GM12892 (cell line): Measurements from ENCODE around the gene TOX4.
"Not testable (repeated sequence)": the region's sequence is repeated elsewhere in the genome, so short reads cannot be mapped to it uniquely, and the experiment has no call there.

ENCODE experiments used
- DNase-seq: peaks from one replicate; pipeline ENCODE4 v3.0.0; 2011; ENCODE audit not compliant: insufficient read length
- FAIRE-seq: peaks from 2 replicates; lab custom pipeline; 2011; peaks lifted over from hg19 to GRCh38; lab: Jason Lieb, UNC
- POLR2A ChIP-seq: IDR thresholded peaks from 2 replicates; pipeline ENCODE4 v1.6.1; 2011; ENCODE audit warnings: low read depth, low read length, control low read depth
- POLR2AphosphoS5 ChIP-seq: IDR thresholded peaks from 2 replicates; pipeline ENCODE4 v1.6.1; 2011; ENCODE audit warnings: low read depth, low read length, control low read depth
- TAF1 ChIP-seq: IDR thresholded peaks from 2 replicates; pipeline ENCODE4 v1.6.1; 2011; ENCODE audit warnings: low read depth, mild to moderate bottlenecking, control low read depth, low read length, borderline replicate concordance

Gene TOX4

DNA sequence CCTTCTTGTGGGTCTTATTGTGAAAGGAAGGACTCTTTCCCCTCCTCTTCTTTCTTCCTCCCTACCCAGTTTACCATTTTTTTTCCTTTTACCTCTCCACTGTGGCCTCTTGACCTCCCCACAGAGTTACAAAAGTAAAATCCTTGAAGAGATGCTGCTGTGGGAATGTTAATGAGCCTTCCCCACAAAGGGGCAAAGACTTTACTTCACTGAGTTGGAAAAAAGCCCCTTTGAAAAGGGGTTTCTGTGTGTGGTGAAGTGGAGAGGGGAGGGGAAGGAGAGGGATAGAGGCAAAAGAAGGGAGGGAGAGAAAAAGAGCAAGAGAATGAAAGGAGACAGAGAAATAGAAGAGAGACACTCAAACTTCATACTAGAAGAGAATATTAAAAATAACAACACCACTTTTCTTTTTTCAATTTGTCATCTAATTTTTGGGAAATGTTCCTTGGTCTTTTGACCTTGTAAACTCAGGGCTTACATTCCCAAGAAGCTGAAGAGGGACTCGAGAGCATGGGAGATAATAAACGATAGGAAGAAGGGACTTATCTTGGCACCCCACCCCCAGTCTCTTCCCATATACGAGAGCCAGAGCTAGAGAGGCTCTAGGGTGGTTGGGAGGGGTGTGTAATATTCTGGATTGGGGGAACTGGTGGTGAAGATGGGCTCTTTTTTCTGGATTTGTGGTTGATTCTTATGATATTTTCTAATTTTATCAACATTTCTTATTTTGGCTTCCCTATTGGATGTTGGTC lies 62.4 kb downstream of the TOX4 start:
- TF ChIP-seq POLR2AphosphoS5 (no peak), POLR2A (no peak), TAF1 (no peak)
- DNase-seq (no peak), FAIRE-seq (no peak)

DNA sequence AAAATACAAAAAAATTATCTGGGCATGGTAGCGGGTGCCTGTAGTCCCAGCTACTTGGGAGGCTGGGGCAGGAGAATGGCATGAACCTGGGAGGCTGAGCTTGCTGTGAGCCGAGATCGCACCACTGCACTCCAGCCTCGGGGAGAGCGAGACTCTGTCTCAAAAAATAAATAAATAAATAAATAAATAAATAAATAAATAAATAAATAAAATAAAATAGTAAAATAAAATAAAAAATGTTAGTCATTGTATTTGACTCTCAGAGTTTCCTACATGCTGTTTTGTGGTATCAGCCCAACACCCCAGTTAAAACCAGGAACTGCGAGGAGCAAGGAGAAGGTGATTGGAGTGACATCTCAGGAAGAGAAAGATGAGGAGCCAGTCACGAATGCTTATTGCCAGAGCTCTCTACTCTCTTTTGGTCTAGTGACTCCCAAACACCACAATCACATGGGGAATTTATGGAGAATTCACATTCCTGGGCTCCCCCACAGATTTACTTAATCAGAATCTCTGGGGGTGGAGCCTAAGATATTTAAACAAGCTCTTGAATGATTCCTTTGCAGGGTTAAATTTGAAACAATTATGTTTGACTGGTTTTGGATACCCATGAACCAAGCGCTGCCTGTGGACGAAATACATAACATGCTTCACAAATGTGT lies 64.5 kb downstream of the TOX4 start:
- FAIRE-seq (no peak), DNase-seq (no peak)
- no peak for TF ChIP-seq POLR2A
- no peak for TF ChIP-seq TAF1
- TF ChIP-seq POLR2AphosphoS5, result no peak

DNA sequence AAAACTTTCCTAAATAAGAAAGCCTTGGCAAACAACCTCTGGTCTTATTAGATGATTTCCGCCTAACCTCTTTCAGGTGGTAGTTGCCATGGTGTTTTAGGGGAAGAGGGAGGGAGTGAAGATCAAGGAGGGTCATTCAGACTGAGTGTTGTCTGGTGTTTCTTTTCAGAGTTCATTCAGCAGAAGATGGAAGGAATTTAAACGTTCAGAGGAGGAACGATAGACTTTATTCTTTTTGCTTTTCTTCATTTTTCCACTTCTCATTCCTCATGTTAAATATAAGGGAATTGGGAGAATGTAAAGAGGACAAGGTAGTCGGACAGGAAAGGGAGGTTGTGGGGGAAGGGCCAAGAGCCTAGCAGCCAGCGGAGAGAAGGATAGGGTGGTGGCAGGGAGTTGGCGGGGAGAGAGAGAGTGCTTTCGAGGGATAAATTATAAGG lies 66.5 kb downstream of the TOX4 start:
- no peak for TF ChIP-seq TAF1
- TF ChIP-seq POLR2AphosphoS5, result no peak
- no peak for TF ChIP-seq POLR2A
- no peak for DNase-seq

DNA sequence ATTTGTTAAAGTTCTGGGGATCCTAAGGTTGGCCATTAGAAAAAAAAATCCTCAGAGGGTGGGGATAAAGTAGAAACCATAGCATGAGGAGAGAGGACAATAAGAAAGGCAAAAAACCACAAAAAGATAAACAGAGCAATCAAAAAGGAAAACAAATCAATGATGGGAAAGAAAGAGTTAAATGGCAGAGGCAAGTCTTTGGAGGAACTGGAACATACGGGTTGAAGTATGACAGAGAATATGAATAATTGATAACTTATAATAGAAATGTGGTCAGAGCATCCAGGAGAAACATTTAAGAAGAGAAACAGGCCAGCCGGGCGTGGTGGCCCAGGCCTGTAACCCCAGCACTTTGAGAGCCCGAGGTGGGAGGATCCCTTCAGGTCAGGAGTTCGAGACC lies 67.0 kb downstream of the TOX4 start:
- DNase-seq, result no peak
- TF ChIP-seq POLR2AphosphoS5 (no peak), POLR2A (no peak), TAF1 (no peak)
- FAIRE-seq, result no peak

More for the DNA sequence above, 66.5 kb downstream of the TOX4 start:
- FAIRE-seq, result no peak

DNA sequence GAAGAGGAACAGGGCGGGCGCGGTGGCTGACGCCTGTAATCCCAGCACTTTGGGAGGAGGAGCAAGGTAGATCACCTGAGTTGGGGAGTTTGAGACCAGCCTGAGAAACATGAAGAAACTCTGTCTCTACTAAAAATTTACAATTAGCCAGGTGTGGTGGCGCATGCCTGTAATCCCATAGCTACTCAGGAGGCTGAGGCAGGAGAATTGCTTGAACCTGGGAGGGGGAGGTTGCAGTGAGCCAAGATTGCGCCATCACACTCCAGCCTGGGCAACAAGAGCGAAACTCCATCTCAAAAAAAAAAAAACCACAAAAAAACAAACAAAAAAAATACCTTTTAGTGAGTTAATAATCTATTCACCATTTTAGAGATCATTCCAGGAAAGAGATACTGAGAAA lies 67.6 kb downstream of the TOX4 start:
- DNase-seq, FAIRE-seq: not testable (repeated sequence)
